Activated CD4-positive, alpha-beta T cell treated with anti-CD3 and anti-CD28 coated beads, Interleukin-2, Interleukin-4, amounts not matched to agents 100 ng/mL and 50 ng/mL, durations not matched to agents 16 hours and 8 hours (primary cell): ENCODE data around the gene SAP130.

ENCODE experiments used
- DNase-seq: peaks from one replicate; pipeline ENCODE4 v3.0.0-alpha.2; 2020; ENCODE audit warnings: low spot score

Gene SAP130

GRCh38 chr2:128026448-128027277, 1.2 kb downstream of the SAP130 start:
- no peak for DNase-seq

GRCh38 chr2:128024816-128025215, 3.0 kb downstream of the SAP130 start:
- no peak for DNase-seq

- no peak for DNase-seq
Measured at GRCh38 chr2:128017561-128017960, 10.3 kb downstream of the SAP130 start.

GRCh38 chr2:128016620-128017019, 11.2 kb downstream of the SAP130 start:
- no peak for DNase-seq

DNA sequence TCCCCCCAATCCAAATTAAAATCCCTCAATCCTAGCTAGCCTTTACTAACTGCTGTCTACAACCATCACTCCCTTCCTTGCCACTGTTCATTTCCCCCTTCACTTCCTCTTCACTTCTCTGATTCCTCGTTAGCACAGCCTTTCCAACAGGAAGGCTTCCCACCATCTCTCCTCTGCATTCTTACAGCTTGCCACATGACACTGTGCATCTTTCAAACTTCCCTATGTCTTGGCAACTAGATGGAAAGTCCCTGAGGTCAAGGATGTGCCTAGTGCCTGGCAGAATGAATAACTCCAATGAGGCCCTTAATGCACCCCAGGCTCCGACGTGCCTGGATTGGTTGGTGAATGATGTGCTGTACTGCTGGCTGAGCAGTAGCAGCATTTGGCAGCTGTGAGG, 15.2 kb downstream of the SAP130 start:
- DNase-seq, result no peak

DNA sequence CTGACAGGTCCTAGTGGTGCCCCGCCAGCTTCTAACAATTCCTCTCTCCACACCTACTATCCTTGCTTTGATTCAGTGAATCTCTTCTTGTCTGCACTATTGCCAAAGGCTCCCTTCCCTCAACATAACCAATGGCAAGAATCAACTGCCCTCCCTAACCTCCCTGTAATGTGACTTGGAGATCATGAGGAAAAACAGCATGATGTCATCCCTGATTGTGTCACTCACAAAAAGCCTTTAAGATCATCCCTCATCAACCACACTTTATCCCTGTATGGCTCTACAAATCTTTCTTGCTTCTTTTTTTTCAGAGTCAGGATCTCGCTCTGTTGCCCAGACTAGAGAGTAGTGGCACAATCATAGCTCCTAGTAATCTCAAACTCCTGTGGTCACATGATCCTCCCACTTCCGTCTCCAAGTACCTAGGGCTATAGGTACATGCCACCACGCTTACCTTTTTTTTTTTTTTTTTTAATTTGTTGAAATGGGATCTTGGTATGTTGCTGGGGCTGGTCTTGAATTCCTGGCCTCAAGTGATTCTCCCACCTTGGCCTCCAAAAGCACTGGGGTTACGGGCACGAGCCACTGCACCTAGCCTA, 19.7 kb downstream of the SAP130 start:
- DNase-seq, result no peak

DNA sequence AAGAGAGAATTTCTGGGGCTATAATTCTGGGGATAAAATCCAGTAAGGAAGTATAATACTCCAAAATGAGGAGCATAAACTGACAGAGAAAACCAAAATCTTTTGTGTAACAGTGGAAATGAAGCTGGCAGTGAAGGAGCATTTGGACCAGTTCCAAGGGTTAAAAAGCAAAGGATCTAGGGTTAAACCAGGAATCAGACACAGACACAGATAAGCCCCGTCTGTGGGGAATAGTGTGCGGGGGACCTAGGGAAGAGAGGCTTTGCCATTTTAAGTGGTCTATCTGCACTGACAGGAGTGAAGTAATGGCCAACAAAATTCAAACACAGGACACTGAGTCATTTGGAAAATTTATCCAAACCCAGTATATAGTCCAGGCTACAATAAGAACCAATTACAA, 23.4 kb downstream of the SAP130 start:
- no peak for DNase-seq

- no peak for DNase-seq
Measured at GRCh38 chr2:128003463-128003862, 24.4 kb downstream of the SAP130 start.

DNA sequence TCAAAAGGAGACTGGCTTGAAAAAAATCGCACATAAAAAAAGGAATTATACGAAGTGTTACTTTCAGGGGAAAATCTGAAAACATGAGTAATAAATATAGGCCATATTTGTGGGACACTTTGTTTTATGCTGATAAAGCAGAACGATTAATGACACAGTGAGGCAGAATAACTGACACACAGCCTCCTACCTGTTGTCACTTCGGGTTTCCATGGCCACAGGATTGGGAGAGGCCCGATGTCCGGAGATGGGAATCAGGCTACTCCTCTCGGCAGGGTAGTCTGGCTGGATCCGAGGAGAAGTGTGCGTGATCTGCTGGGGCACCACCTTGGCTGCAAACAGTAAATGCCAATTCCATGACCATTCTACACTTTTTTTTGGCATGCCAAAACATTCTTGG, 31.7 kb downstream of the SAP130 start:
- DNase-seq, result no peak

- no peak for DNase-seq
Measured at GRCh38 chr2:127995725-127996124, 32.1 kb downstream of the SAP130 start.

GRCh38 chr2:127993659-127994058, 34.2 kb downstream of the SAP130 start:
- DNase-seq, result no peak

- no peak for DNase-seq
Measured at GRCh38 chr2:127991742-127992141, 36.1 kb downstream of the SAP130 start.

DNA sequence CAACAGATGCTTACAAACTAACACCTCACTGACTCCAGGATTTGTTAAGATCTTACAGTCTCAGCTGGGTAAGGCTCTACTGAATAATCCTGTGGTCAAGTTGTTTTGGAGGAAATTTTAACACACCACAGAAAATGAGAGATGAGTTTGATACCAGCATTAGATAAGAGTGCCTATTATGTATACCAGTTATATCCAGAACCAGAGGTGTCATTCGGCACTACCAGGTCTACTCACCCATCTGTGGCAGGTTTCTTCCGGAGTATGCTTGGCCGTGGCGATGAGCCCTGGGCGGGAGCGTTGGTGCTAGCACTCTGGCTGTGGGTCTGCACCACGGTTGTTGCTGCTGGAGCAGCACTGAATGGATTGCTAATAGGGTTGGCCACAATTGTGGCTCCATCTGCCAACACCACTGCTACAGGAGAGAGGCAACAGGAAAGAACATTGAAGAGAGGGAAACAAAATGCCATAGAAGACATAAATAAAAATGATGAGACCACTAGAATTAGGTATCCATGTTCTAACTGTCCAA, 41.2 kb downstream of the SAP130 start:
- no peak for DNase-seq

DNA sequence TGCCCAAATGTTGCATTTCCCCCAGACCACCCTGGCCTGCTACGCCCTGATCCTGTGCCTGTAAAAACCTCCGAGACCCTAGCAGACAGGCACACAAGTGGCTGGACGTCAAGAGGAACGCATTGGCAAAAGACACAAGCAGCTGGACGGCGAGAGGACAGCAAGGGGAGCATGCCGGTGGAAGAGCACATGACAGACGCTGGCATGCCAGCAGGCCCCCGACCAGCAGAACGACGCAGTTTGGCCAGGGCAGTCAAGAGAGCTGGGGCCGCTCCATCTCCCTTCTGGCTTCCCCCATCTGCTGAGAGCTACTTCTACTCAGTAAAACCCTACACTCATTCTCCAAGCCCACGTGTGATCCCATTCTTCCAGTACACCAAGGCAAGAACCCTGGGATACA, 42.1 kb downstream of the SAP130 start:
- no peak for DNase-seq

GRCh38 chr2:127985026-127985734, 42.7 kb downstream of the SAP130 start:
- DNase-seq, result no peak

- DNase-seq, result no peak
Measured at GRCh38 chr2:127984551-127984950, 43.3 kb downstream of the SAP130 start.

DNA sequence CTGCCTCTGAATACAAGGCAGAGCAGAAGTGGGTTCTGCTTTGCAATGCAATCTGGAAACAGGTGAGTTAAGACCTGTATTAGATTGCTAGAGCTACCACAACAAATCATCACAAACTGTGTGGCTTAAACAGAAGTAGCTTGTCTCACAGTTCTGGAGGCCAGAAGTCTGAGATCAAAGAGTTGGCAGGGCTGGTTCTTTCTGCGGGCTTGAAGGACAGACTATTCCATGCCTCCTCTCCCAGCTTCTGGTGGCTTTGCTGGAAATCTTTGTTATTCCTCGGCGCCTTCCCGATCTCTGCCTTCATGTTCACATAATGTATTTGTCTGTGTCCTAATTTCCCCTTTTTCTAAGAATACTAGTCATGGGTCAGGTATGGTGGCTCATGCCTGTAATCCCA, 58.4 kb downstream of the SAP130 start:
- no peak for DNase-seq

- DNase-seq, result no peak
Measured at GRCh38 chr2:127968610-127969339, 59.1 kb downstream of the SAP130 start.

DNA sequence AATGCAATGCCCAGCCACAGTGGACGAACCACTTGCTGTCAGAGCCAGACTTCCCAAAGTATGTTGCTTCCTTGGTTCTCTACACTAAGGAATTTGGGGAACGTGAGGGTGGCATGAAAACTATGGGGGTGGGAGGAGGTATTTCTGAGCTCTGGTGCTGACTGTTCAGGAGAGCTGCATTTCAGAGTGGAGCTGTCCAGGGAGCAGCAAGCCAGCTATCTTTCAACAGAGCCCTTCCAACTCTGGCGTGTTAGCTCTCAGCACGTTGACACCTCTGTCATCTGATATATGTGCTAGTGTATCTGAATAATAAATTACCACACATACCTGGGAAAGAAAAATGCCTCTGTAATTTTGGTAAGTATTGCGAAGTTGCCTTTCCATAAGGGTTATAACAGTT, 66.1 kb downstream of the SAP130 start:
- DNase-seq, result no peak

- no peak for DNase-seq
Measured at GRCh38 chr2:127957240-127957639, 70.6 kb downstream of the SAP130 start.

DNA sequence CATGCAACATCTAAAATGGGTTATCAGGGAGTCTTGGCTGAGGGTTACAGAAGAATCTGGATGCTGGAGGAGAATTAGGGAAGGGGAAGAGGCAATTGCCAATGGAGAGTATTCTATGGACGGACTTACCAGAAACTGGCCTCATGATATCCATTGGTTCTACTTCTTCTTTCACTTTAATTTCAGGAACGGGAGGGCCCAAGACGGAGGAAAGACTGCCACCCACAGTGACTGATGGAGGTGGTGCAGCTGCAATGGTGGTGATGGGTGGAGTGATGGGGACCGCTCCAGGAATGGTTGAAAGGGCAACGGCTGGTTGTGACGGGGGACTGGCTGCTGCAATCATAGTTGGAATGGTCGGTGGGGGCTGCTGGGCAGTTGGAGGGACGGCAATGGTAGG, 73.0 kb downstream of the SAP130 start:
- no peak for DNase-seq

GRCh38 chr2:127953849-127954248, 74.0 kb downstream of the SAP130 start:
- DNase-seq, result no peak
